GM21526 (cell line): ENCODE results near the gene CCKAR.
"Not testable (repeated sequence)": the region's sequence is repeated elsewhere in the genome, so short reads cannot be mapped to it uniquely, and the experiment has no call there.

Experiments
- ATAC-seq: cut with Tn5 transposase; IDR thresholded peaks from one replicate; pipeline ENCODE4 v1.9.1; 2021; ENCODE audit warnings: moderate library complexity; ENCODE audit not compliant: unreplicated experiment, low FRiP score

CCKAR gene, protein sequence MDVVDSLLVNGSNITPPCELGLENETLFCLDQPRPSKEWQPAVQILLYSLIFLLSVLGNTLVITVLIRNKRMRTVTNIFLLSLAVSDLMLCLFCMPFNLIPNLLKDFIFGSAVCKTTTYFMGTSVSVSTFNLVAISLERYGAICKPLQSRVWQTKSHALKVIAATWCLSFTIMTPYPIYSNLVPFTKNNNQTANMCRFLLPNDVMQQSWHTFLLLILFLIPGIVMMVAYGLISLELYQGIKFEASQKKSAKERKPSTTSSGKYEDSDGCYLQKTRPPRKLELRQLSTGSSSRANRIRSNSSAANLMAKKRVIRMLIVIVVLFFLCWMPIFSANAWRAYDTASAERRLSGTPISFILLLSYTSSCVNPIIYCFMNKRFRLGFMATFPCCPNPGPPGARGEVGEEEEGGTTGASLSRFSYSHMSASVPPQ

DNA sequence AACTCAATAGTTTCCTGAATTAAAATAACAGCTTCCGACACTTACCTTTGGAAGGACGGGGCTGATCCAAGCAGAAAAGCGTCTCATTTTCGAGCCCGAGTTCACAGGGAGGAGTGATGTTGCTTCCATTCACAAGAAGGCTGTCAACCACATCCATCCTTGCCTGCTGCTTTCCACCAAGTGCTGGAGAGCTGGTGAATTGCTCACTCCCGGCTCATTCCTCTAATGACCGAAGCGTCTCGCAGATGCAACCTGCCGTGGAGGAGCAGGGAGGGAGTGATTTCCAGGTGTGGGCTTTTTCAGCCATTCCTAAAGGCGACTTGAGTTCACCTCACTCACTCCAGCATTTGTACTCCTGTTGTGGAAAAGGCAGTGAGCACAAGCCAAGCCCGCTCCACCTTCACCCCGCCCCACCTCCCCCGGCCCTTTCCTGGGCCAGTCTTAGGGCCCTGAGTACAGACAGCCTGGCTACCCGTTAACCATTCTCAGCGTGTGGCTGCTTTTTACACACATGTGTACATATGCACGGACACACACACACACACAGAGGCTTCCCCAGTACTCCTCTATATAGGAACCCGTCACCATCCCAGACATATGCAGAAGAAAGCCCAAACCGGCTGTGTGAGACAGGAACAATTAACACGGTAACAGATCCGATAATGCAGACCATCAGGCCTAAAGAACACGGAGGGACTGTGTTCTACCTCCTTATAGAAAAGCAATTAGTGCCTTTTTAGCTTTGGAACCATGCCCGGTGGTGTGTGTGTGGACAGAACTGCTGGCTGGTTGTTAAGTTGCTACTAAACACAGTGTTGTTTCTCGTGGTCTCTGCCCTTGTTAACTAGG lies at the start of gene CCKAR:
TSS of gene CCKAR (minus strand) at position 374 of the 849 bp plus-strand sequence. CDS start at position 157, 217 bp downstream.
- no peak for ATAC-seq

DNA sequence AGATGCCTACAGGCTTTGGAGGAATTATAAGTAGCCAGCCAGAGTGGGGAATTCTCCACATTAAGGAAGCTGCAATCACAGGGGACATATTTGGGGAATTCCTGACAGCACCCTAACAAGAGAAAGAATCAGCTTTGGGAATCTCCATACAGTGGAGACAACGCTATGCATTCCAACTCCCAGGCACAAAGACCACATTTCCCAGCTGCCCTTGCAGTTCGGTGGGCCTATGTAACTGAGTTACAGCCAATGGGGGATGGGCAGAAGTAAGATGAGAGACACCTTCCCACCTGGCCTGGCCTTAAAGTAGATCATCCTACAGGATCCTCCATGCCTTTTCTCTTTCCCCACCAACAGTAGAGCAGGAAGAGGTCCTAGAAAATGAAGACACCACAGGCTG lies 43.4 kb upstream of the CCKAR start:
- no peak for ATAC-seq

DNA sequence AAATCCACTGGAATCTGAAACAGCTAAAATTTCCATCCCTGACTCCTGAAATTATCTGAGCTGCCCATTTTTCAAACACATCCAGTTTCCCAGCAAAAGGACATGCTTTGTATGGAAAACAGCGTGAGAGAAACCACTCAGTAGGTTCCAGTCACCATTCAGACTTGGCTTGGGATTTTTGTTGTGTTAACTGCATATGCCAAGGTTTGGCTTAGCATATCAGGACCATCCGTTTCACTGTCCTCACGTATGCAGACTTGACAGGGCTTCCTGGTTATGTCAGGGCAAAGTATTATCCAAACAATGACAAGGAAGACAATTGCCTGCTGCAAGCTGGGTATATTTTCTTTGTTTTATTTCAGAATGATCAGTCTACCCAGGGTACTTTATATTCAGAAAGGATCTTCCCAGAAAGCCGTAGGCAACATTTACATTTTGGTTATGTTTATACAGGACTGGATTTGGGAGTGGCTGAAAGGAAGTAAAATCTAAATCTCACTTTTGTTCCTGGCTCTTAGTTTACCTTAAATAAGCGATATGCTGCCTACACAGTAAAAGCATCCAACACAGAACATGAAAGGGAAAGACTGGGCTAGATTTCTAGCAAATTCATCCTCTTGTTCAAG lies 41.3 kb upstream of the CCKAR start:
- ATAC-seq, result no peak

DNA sequence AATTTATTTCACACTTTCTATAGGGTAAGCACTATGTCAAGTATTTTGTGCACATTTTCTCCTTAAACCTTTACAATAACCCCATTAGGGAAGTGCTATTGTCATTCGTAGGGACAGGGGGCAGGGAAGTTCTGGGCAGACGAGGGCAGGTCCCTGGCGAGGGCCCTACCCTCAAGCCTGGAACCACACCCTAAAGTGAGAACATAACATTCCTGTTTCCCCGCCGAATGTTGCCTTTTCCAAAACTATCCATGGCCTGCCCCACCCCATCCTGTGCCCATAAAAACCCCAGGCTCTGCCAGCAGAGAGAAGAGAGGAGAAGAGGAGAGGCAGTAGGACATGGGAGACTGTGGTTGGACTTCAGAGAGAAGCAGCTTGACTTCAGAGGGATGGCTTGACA lies 39.8 kb upstream of the CCKAR start:
- no peak for ATAC-seq

DNA sequence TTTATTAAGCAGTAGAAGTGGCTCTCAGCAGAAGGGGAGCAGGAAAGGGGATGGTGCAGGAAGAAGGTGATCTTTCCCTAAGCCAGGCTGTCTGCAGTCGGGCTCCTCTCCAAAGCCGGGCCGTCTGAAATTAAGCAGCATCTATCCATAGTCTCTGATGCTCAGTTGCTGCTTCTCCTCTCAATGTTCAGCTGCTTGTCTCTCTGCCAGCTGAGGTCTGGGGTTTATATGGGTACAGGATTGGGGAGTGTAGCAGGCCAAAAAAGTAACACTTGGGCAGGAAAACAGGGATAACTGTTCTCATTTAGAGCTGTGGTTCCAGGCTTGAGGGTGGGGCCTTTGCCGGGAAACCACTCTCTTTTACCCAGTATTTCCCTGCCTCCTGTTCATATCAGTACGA lies 39.2 kb upstream of the CCKAR start:
- ATAC-seq, result no peak

DNA sequence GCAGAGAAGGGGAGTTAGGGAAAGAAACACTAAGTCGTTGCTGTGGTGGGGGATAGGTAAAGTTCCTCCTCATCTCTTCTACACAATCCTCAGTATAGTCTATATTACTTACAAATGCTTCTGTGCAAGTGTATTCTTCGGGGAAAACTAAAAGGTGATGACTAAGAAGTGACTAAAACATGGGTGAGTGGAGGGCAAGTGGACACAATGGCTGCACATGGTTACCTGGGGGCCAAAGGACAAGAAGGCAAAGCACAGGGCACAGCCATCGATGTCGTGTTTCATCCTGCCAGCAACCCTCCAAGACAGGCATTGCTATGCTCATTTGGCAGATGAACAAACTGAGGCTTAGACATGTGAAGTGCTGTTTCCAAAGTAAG lies 35.5 kb upstream of the CCKAR start:
- no peak for ATAC-seq

DNA sequence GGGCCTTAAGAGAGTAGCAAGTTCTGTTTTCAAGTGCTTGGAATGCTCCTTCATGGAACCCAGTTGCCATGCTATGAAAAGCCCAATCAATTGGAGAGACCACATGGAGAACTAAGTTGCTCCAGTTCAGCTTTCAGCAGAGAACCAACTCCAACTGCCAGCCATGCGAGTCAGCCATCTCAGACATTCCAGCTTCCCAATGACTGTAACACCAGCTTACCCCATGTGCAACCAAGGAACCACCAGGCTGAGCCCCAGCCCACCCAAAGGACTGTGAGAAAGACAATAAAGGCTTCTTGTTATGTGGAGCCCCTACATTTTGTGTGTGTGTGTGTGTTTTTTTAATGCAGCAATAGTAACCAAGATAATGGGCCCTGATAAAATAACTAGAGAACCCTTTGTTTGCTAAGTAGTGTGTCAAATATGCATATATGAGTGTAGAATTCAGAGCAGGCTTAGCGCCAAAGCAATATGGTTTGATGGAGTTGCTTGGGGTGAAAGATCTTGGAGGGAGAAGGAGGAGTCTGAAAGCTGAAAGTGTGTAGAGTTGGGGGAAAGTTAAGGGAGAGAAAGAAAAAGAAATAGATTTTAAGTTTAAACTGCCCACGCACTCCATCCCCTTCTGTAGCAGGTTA lies 35.0 kb upstream of the CCKAR start:
- no peak for ATAC-seq

DNA sequence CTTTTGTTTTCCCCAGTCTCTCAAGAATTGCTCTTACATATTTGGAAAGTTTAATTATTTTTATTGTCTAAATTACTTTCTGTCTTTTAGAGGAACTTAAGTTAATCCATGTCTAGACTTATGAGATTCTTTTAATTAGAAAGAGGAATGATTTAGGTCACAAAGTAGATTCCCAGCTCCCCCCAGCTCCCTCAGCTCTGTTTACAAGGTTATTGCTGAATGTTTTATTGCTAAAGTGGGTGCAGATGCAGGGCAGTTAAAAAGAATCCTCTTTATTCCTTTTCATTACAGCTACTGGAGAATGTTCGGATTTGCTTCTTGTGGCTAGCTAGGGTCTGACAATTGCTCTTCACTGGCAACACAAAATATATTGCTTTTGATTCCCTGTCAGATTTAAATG lies 33.7 kb upstream of the CCKAR start:
- ATAC-seq, result no peak

DNA sequence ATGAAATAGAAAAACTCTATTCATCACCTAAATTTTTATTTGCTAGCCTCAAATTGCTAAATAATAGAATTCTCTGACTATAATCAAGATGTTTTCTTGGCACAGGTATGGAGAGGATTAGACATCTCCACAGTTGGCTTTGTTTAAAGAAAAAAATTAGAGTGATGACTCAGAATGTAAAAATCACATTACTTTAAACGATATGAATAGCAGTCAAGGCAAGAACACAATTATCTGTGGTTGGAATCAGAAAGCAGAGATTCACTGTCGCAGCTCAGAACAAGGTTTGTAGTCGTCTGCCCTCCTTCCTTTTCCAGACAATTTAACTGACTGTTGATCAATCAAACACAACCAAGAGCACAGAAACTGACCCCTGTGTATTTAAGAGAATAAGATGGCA lies 32.2 kb upstream of the CCKAR start:
- ATAC-seq, result no peak

DNA sequence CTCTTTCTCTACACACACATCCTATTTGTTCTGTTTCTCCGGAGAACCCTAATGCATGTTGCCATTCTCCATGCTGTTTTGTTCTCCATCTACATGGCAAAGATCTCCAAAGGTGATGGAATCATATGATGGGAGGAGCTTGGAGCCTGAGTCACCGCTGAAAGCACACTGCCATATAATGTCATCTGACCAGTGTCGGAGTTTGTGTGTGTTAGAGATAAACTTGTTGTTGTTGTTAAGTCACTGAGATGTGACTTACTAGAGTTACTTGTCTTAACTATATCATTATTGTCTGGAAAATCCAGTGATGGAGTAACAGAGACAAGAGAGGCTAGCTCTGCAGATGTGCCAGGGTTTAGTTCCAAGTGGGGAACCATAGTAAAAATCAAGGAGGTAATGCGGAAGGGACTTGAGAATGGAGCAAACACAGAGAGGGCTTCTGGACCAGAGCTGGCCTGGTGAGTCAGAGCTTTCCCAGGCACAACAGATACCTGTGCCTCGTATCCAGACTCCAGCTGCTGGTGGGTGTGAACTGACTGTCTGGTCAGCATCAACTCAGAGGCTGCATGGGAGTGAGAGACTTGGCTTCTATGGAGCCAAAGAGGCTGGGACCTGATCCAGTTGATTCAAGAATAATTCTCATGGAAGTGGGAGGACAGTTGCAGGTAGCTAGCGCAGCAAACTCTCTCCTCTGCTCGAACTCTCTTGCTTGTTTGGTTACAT lies 30.6 kb upstream of the CCKAR start:
- no peak for ATAC-seq

DNA sequence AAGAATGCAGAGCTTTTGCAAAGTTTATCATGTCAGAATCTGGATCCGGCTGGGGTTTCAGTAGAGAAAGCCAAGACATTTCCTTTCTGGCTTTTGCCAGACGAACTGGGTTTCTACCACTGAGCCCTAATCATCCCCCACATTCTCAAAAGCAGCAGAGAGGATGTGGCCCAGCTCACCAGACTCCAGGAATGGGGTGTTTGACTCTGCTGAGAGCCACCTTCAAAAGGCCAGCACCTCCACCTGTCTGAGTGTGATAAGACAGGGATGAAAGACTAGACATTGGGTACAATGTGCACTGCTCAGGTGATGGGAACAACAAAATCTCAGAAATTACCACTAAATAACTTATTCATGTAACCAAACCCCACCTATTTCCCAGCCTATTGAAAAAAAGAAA lies 25.7 kb upstream of the CCKAR start:
- no peak for ATAC-seq

DNA sequence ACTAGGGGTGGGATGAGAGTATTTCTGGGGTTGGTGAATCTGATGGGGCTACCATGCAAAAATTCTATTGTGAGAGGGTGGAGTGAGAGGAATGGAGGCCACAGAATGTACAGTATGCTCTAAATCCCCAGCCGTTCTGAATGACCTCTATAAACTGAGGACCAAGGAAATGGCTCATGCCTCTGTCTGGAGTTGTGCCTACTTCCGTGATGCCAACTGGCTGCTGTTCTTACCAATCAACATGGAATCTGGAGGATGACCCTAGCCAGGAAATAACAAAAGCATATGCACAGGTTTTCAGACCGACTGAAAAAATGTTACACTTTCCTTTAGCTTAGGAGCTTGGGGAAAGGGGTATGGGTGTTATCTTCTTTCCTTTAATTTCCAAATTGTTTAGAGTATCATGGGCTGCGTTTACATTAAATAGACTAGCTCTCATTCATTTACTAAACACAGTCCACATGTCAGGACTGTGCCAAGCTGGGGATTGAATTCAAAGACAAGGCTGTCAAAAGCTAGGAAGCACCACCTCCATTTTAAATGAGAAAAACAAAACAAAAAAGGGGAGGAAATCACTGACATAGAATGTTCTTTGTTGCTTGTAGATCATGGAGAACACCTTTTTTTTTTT lies 20.2 kb upstream of the CCKAR start:
- no peak for ATAC-seq

DNA sequence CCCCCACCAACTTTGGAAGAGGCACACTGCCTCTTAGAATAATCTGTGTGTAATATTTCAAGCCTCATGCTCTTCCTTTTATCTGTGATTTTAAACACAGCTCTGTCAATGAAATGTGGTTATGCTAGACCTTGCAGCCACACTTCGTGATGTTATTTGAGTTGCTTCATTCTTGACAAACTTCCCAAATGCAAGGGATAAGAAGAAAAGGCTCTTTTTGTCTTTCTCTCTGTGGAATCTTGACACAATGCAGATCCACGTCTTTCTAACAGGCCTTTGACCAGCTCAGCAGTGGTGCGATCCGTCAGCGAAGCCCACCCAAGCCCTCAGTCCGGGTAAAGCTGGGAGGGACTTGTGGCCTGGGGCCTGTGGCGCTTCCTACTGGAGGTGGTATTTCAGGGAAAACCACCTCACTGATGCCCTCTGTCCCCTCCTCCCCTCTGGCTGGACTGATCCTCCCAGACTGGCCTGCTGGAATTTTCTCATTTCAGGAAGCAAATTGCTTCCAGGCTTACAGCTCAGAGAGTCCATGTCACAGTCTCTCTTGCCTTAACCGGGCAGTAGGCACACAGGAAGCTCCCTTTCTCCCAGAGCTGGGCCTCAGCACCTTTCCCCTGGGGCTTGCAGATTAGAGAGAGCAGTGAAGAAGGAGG lies 19.5 kb upstream of the CCKAR start:
- no peak for ATAC-seq

DNA sequence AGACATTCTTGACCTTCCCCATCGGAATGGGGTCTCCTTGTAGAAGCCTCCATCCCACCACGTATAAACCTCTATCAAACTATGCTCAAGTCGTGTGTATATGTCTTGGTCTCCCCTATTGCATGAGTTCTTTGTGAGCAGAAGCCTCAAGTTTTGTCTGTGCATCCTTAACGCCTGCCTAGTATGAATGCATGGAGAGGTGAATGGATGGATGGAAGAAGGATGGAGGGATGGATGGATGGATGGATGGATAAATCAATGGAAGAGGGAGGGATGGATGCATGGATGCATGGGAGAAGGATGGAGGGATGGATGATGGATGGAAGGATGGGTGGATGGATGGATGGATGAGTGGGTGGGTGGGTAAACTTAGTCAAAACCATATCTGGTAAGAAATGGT lies 17.0 kb upstream of the CCKAR start:
- no peak for ATAC-seq

DNA sequence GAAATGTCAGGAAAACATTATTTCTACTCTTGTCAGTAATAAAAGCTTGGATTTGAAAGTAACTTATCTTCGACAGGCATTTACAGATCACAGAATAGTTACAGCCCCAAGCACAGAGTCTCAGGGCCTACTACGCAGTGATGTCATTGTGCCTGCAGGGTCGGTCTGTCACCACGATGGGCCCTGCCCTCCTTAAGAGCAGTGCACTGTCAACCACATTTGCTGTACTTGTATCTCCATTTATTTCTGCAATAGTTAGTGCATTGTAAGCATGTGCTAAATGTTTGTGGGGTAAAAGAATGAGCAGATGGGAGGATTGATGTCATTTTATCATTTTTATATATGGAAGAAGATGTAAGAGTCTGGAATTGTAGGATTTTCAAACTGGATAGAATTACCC lies 13.6 kb upstream of the CCKAR start:
- no peak for ATAC-seq

DNA sequence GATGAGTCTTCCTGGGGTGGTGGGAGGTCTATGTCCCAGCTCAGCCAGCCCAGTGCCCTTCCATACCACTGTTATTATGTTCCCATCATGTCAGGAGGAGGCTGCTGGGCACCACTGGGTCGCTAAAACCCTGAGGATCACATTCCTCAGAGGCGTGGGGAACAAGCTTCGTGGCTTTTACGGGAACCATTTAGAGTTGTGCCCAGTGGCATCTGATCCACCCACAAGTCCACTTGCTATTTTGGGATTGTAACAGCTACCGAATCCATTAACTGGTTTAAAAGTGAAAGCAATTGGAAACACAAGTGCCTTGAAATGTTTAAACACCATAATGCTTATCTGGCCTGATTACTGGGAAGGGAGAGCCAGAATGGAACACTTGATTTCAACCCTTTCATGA lies 13.1 kb upstream of the CCKAR start:
- no peak for ATAC-seq

DNA sequence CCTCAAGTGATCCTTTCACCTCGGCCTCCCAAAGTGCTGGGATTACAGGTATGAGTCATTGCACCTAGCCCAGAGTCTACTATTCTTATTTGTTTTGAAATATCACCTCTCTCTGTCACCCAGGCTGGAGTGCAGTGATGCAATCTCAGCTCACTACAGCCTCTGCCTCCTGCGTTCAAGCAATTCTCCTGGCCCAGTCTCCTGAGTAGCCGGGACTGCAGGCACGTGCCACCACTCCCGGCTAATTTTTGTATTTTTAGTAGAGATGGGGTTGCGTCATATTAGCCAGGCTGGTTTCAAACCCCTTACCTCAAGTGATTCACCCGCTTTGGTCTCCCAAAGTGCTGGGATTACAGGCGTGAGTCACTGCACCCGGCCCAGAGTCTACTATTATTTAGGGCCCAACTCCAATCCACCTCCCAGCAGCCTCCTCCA lies 10.3 kb upstream of the CCKAR start:
- not testable (repeated sequence) for ATAC-seq

DNA sequence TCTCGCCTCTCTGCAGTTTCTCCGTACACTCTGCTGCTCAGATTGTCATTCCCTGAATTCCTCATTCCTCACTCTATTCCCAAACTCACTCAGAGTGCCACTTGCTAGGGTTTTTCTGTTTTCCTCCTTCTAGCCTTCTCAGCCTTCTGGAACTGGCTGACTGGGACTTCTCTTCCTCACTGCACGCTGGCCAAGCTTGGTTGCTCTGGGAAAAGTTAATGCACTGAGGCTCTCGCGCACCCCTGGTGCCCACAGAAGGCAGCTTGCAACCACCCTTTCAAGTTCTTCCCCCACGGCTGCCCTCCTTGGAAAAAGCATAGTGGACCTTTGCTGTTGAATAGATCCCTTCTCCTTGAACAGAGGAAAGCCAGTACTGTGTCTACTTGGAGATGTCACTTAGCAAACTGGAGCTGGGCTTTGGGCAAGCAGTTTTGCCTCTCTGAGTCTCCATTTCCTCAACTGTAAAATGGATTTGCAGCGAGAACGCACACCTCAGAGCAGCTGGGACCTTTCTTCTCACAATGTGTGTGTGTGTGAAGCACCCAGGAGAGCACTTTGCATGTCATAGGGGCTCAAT lies 6.0 kb upstream of the CCKAR start:
- no peak for ATAC-seq

DNA sequence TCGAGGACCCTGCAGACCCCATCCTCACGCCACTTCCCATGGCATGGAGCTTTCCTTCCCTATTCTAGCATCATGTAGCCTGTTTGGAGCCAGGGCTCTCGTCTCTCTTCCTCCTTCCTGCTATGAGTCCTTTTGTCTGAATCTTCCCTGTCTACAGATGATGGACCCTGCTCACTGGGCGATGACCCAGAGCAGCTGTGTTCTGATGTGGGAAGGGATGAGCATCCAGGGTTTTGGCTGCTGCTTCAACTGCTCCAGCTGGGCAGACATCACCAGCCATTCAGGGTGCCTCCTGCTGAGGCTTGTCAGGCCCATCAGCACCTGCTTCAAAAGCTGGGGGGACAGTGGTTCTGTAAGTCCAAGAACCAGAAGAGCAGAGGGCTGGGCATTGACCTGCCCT lies 3.2 kb upstream of the CCKAR start:
- no peak for ATAC-seq
